NCI-H345 treated with DMSO at 0.1 percent for 48 hours (cell line): ENCODE data around the gene SPA17.

Experiments used
- DNase-seq: peaks from one replicate; lab custom pipeline; 2025; ENCODE audit not compliant: unreplicated experiment; lab: John Stamatoyannopoulos, UW

Gene SPA17

GRCh38 chr11:124722176-124722575 lies 48.5 kb downstream of the SPA17 start:
- no peak for DNase-seq

- no peak for DNase-seq
Measured at GRCh38 chr11:124724979-124725718, 51.4 kb downstream of the SPA17 start.

DNA sequence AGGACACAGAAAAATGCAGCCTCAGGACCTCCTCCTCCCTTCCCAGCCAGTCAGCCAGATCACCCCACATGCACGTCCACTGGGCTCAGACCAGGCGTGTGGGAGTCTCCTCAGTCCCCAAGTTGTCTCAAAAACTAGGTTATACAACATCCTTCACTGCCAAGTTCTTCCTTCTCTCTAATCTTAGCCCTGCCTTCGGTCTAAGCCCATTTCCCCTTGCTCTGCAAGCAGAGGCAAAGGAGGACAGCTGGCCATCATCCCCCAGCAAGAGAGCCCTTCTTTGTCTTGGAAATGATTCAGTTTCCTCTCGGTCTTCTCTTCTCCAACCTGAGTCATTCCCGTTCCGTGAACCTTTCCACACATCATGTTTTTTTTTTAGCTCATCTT lies 52.0 kb downstream of the SPA17 start:
- DNase-seq: no peak

GRCh38 chr11:124727474-124727873 lies 53.8 kb downstream of the SPA17 start:
- DNase-seq: no peak

DNA sequence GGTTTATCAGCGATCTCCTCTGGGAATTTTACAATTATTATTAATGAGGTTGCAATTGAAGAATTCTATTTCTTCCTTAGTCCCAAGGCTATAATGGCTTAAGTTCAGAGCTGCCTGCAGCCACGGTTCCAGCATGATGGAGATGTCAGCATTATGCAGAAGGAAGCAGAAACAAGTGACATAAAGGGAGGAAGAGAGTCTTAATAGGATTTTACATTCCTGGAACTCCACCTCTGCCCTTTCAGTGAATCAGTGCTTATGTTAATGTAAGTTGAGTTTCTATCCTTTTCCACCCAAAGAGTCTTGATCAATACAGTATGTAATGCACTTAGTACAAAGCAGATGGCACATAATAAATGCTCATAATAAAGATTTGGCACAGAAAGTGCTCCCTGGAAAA lies 54.4 kb downstream of the SPA17 start:
- DNase-seq: no peak

DNA sequence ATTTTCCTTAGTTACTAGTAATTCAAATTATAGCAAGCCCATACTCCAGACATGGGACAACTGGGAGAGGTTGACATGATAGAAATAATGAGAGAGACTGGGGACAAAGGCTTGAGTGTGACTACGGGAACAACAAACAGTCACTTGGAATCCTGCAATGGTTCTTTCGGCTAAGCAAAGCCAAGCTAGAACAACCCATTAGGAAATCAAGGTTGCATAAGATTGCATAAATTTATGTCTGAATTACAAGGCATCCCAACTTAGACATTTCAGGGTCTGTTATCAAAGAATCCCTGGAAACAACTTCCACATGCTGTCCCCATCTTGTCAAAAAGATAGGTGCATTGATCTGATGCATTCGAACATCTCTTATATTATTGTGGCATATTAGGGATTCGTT lies 55.9 kb downstream of the SPA17 start:
- DNase-seq: no peak

DNA sequence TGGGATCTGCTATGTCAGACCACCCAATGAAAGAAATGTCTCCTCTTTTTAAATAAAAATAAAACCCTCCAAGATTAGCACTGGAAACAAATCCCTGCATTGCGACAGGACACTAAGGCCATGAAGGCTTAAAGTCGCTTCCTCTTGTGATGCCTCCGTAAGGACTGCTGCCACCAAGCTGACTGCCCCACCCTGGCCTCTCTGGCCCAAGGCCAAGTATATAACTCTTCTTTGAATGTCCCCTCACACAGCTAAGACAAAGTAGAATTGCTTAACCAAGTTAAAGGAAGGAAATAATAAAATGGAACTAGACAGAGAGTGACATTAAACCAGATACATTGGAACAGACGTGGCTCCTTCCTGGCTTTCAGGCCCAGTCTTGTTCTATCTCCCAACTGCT lies 58.5 kb downstream of the SPA17 start:
- DNase-seq: no peak

- no peak for DNase-seq
Measured at GRCh38 chr11:124736736-124737135, 63.0 kb downstream of the SPA17 start.

GRCh38 chr11:124737638-124738305 lies 64.1 kb downstream of the SPA17 start:
- no peak for DNase-seq

- DNase-seq: no peak
Measured at GRCh38 chr11:124738713-124739478, 65.2 kb downstream of the SPA17 start.

GRCh38 chr11:124739479-124740276 lies 66.0 kb downstream of the SPA17 start, which contains the start of gene NRGN:
NRGN (plus strand) TSS chr11:124739942; CDS start chr11:124740085, 143 bp downstream.
- peak; percentile 76 for DNase-seq

- DNase-seq: peak; percentile 17
Measured at GRCh38 chr11:124740277-124740882, 66.7 kb downstream of the SPA17 start.

GRCh38 chr11:124742555-124742954 lies 68.9 kb downstream of the SPA17 start:
- no peak for DNase-seq

- DNase-seq: no peak
Measured at GRCh38 chr11:124743050-124743449, 69.3 kb downstream of the SPA17 start.

DNA sequence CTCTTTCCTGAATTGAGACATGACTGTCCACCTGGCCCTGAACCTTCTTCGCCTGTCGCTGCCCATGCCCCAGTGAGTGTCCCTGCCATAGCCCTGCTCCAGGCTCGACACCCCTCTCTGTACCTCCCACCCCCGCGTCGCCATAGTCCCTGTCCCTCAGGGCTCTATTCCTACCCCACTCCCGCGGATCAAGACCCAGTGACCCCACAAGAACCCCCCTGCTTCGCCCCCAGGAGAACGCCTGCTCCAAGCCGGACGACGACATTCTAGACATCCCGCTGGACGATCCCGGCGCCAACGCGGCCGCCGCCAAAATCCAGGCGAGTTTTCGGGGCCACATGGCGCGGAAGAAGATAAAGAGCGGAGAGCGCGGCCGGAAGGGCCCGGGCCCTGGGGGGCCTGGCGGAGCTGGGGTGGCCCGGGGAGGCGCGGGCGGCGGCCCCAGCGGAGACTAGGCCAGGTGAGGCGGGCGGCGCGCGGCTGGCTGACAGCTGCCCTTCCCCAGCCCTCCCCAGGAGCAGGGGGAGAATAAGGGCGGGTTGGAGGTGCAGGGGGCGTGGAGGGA lies 71.6 kb downstream of the SPA17 start:
- no peak for DNase-seq

DNA sequence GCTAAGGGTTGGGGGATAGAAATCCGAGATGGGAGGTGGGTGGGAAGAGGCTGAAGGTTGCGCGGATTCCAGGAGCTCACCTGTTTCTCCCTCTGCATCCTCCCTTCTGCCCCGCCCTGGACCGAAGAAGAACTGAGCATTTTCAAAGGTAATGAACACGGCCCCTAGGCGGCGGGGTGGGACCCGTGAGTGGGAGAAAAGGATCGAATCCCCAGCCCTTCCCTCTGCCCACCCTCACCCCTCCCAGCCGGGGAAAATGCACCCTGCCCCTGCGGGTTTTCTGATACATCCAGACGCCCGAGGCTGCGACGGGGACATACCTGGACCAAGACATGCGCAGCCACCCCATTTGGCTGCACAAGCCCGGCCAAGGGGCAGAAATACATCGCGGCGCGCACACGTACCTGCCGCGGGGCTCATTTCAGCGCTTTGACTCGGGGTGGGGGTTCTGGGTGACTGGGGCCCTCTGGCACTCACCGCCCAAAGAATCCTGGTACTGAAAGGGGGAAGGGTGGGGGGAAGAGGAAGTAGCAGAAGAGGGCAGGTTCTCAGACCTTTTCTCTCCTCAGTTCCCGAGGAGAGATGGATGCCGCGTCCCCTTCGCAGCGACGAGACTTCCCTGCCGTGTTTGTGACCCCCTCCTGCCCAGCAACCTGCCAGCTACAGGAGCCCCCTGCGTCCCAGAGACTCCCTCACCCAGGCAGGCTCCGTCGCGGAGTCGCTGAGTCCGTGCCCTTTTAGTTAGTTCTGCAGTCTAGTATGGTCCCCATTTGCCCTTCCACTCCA lies 72.3 kb downstream of the SPA17 start:
- no peak for DNase-seq

DNA sequence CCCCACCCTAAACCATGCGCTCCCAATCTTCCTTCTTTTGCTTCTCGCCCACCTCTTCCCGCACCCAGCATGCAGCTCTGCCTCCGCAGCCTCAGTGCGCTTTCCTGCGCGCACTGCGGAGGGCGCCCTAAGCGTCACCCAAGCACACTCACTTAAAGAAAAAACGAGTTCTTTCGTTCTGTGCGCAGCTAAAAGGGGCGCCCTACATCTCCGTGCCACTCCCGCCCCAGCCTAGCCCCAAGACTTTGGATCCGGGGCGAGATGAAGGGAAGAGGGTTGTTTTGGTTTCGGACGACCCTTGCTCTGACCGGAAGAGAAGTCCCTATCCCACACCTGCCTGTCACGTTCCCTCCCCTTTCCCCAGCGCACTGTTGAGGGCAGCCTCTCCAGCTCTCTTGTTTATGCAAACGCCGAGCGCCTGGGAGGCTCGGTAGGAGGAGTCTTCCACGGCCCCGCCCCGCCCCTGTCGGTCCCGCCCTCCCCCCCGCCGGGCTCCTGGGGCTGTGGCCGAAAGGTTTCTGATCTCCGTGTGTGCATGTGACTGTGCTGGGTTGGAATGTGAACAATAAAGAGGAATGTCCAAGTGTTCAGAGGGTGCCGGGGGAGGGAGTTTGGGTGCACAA lies 73.0 kb downstream of the SPA17 start:
- DNase-seq: no peak
